NCI-H446 treated with DMSO at 0.1 percent for 48 hours (cell line): ENCODE results near the gene ITGA6.
"Not testable (repeated sequence)": the region's sequence is repeated elsewhere in the genome, so short reads cannot be mapped to it uniquely, and the experiment has no call there.

Source experiments
- DNase-seq: peaks from one replicate; lab custom pipeline; 2025; lab: John Stamatoyannopoulos, UW

ITGA6 gene

GRCh38 chr2:172518995-172519394 is 91.6 kb downstream of the ITGA6 start:
- no peak for DNase-seq

- no peak for DNase-seq
Observed at GRCh38 chr2:172525601-172526000, 98.2 kb downstream of the ITGA6 start.

- no peak for DNase-seq
Observed at GRCh38 chr2:172531309-172531708, 103.9 kb downstream of the ITGA6 start.

GRCh38 chr2:172532461-172532860 is 105.1 kb downstream of the ITGA6 start:
- DNase-seq, result not testable (repeated sequence)

- no peak for DNase-seq
Observed at GRCh38 chr2:172533687-172534086, 106.3 kb downstream of the ITGA6 start.

- DNase-seq, result no peak
Observed at GRCh38 chr2:172535119-172535518, 107.7 kb downstream of the ITGA6 start.

GRCh38 chr2:172537851-172538250 is 110.5 kb downstream of the ITGA6 start:
- not testable (repeated sequence) for DNase-seq

- DNase-seq, result no peak
Observed at GRCh38 chr2:172539767-172540166, 112.4 kb downstream of the ITGA6 start.

- DNase-seq, result no peak
Observed at GRCh38 chr2:172540421-172540820, 113.0 kb downstream of the ITGA6 start.

GRCh38 chr2:172545408-172546075 is 118.2 kb downstream of the ITGA6 start:
- DNase-seq, result no peak

GRCh38 chr2:172549131-172549530 is 121.7 kb downstream of the ITGA6 start:
- DNase-seq, result no peak

- not testable (repeated sequence) for DNase-seq
Observed at GRCh38 chr2:172549802-172550201, 122.4 kb downstream of the ITGA6 start.

GRCh38 chr2:172550419-172550818 is 123.0 kb downstream of the ITGA6 start:
- DNase-seq, result no peak

GRCh38 chr2:172551271-172551670 is 123.9 kb downstream of the ITGA6 start:
- DNase-seq, result no peak

GRCh38 chr2:172552547-172553291 is 125.3 kb downstream of the ITGA6 start:
- no peak for DNase-seq

GRCh38 chr2:172554352-172555271 is 127.2 kb downstream of the ITGA6 start:
- DNase-seq, result no peak

- DNase-seq, result no peak
Observed at GRCh38 chr2:172555272-172555521, 127.8 kb downstream of the ITGA6 start.
